GM21515 (cell line): ENCODE results near the gene EXOC7.
A peak's percentile ranks its signal among the peaks of the same experiment; 100 is the strongest.
"Not testable (repeated sequence)": the region's sequence is repeated elsewhere in the genome, so short reads cannot be mapped to it uniquely, and the experiment has no call there.

Source experiments
- ATAC-seq: cut with Tn5 transposase; IDR thresholded peaks from one replicate; pipeline ENCODE4 v1.9.1; 2021; ENCODE audit not compliant: unreplicated experiment

Gene EXOC7

GRCh38 chr17:76076146-76076764 lies 27.3 kb downstream of the EXOC7 start:
- no peak for ATAC-seq

GRCh38 chr17:76075364-76076145 lies 28.0 kb downstream of the EXOC7 start:
- ATAC-seq, result no peak

GRCh38 chr17:76074390-76075363 lies 28.9 kb downstream of the EXOC7 start, which contains the start of gene GALR2:
Gene GALR2, plus strand, starts transcription at chr17:76074781. Its CDS starts 103 bp downstream, at chr17:76074884.
- ATAC-seq, result no peak

GRCh38 chr17:76072148-76072858 lies 31.3 kb downstream of the EXOC7 start, which contains the start of gene SRP68:
Gene SRP68, minus strand, starts transcription at chr17:76072517. Its CDS starts 26 bp downstream, at chr17:76072491.
- ATAC-seq, result peak; percentile 88

- no peak for ATAC-seq
Observed at GRCh38 chr17:76071531-76072147, 31.9 kb downstream of the EXOC7 start.

GRCh38 chr17:76065775-76066174 lies 37.8 kb downstream of the EXOC7 start:
- ATAC-seq, result no peak

GRCh38 chr17:76063875-76064546 lies 39.6 kb downstream of the EXOC7 start:
- ATAC-seq, result no peak

- ATAC-seq, result not testable (repeated sequence)
Observed at GRCh38 chr17:76058264-76058663, 45.3 kb downstream of the EXOC7 start.

- no peak for ATAC-seq
Observed at GRCh38 chr17:76056882-76057281, 46.7 kb downstream of the EXOC7 start.

GRCh38 chr17:76054112-76054476 lies 49.5 kb downstream of the EXOC7 start:
- no peak for ATAC-seq

GRCh38 chr17:76053246-76054111 lies 50.1 kb downstream of the EXOC7 start:
- no peak for ATAC-seq

- no peak for ATAC-seq
Observed at GRCh38 chr17:76051561-76051960, 52.0 kb downstream of the EXOC7 start.

- no peak for ATAC-seq
Observed at GRCh38 chr17:76050538-76051467, 52.8 kb downstream of the EXOC7 start.

- ATAC-seq, result no peak
Observed at GRCh38 chr17:76049836-76050537, 53.6 kb downstream of the EXOC7 start.

- ATAC-seq, result no peak
Observed at GRCh38 chr17:76049239-76049638, 54.3 kb downstream of the EXOC7 start.

GRCh38 chr17:76048711-76049110 lies 54.9 kb downstream of the EXOC7 start:
- no peak for ATAC-seq

- ATAC-seq, result no peak
Observed at GRCh38 chr17:76048025-76048605, 55.5 kb downstream of the EXOC7 start.
